H1 (cell line): ENCODE results near the gene MAN1C1. TPM values are rescaled to one million over a fixed set of nuclear protein-coding genes. Genes with fewer than 3 reads are reported as not detected.

Experiments used
- CTCF ChIA-PET: fragments of 300-600 bp; sonication (Branson Sonifier 250); formaldehyde crosslinking; loops from one replicate; lab custom pipeline; 2021; ENCODE audit not compliant: partially characterized antibody; lab: Charles Lee
- POLR2A ChIA-PET: fragments of 300-600 bp; sonication (Branson Sonifier 250); formaldehyde crosslinking; loops from one replicate; lab custom pipeline; 2021; ENCODE audit warnings: inconsistent platforms; ENCODE audit not compliant: partially characterized antibody; lab: Charles Lee
- DNase-seq, 2 experiments: peaks; one replicate each; pipeline versions ENCODE4 v3.0.0 to v3.0.0-alpha.2; 2010 to 2022; ENCODE audit warnings: low spot score in 2 of 2, low read depth in 1 of 2, mixed read lengths in 1 of 2
- FAIRE-seq: peaks from 2 replicates; lab custom pipeline; 2011; peaks lifted over from hg19 to GRCh38; lab: Jason Lieb, UNC
- H2AFZ ChIP-seq: 2 replicates; pipeline ENCODE4 v1.8.1; 2012; ENCODE audit warnings: low read length, inconsistent platforms
- H2AK5ac ChIP-seq: 2 replicates; pipeline ENCODE4 v1.6.1; 2013; ENCODE audit warnings: low read depth, low read length
- H2BK120ac ChIP-seq: replicated peaks from 2 replicates; pipeline ENCODE3; 2013; ENCODE audit warnings: low read depth, low read length, inconsistent platforms
- H2BK12ac ChIP-seq: 2 replicates; pipeline ENCODE4 v1.6.1; 2013; ENCODE audit warnings: low read depth, low read length
- H2BK15ac ChIP-seq: 2 replicates; pipeline ENCODE4 v1.6.1; 2013; ENCODE audit warnings: low read length
- H2BK20ac ChIP-seq: 2 replicates; pipeline ENCODE4 v1.6.1; 2013; ENCODE audit warnings: low read length
- H2BK5ac ChIP-seq: 2 replicates; pipeline ENCODE4 v1.6.1; 2013; ENCODE audit warnings: low read depth, low read length
- H3K14ac ChIP-seq: 2 replicates; pipeline ENCODE4 v1.6.1; 2013; ENCODE audit warnings: inconsistent platforms; ENCODE audit not compliant: insufficient read length
- H3K18ac ChIP-seq: 2 replicates; pipeline ENCODE4 v1.6.1; 2013; ENCODE audit warnings: low read length; ENCODE audit errors: extremely low read depth
- H3K23ac ChIP-seq: 2 replicates; pipeline ENCODE4 v1.6.1; 2013; ENCODE audit warnings: inconsistent platforms; ENCODE audit not compliant: insufficient read length
- H3K23me2 ChIP-seq: 2 replicates; pipeline ENCODE4 v1.6.1; 2013; ENCODE audit warnings: low read depth, low read length
- H3K27ac ChIP-seq: 2 replicates; pipeline ENCODE4 v1.6.1; 2011; ENCODE audit warnings: low read depth, low read length, inconsistent platforms
- H3K27me3 ChIP-seq, 4 experiments: replicated peaks in 1 of 4; 1 replicate in 1 of 4; 2 replicates in 3 of 4; pipeline versions ENCODE4 v1.6.1 to v1.8.1; 2011 to 2013; ENCODE audit warnings: low read length in 3 of 4, mild to moderate bottlenecking in 3 of 4, inconsistent platforms in 2 of 4, mixed read lengths in 2 of 4, moderate library complexity in 1 of 4; ENCODE audit not compliant: control insufficient read depth in 3 of 4, insufficient read depth in 3 of 4; ENCODE audit errors: extremely low read depth in 1 of 4
- H3K36me3 ChIP-seq, 4 experiments: 2 replicates each; pipeline versions ENCODE4 v1.6.1 to v1.8.1; 2011 to 2013; ENCODE audit warnings: mild to moderate bottlenecking in 4 of 4, low read length in 3 of 4, moderate library complexity in 2 of 4, control low read depth in 1 of 4, inconsistent platforms in 1 of 4; ENCODE audit not compliant: insufficient read depth in 4 of 4, control insufficient read depth in 2 of 4
- H3K4ac ChIP-seq: replicated peaks from 2 replicates; pipeline ENCODE3; 2013; ENCODE audit warnings: low read length, low read depth, mixed read lengths, inconsistent platforms; ENCODE audit not compliant: insufficient read length
- H3K4me1 ChIP-seq, 4 experiments: replicated peaks in 1 of 4; 1 replicate in 1 of 4; 2 replicates in 3 of 4; pipeline versions ENCODE4 v1.6.1 to v1.8.1; 2011 to 2013; ENCODE audit warnings: low read length in 3 of 4, inconsistent platforms in 2 of 4, mixed read lengths in 1 of 4; ENCODE audit not compliant: insufficient read depth in 4 of 4, control insufficient read depth in 3 of 4
- H3K4me2 ChIP-seq, 2 experiments: 2 replicates each; pipeline versions ENCODE4 v1.6.1 to v1.8.1; 2011 to 2013; ENCODE audit warnings: low read depth in 2 of 2, low read length in 2 of 2, control low read depth in 1 of 2, inconsistent platforms in 1 of 2, mild to moderate bottlenecking in 1 of 2; ENCODE audit not compliant: insufficient read depth in 1 of 2
- H3K4me3 ChIP-seq, 4 experiments: fragments of 200-600, 300-600 bp in 1 of 4; sonication (generic), shearing (Covaris generic), sonication (Bioruptor Twin) in 1 of 4; 2 replicates each; pipeline versions ENCODE4 v1.5.1 to v1.8.1; 2011 to 2016; ENCODE audit warnings: low read length in 4 of 4, low read depth in 3 of 4, control low read depth in 2 of 4, inconsistent platforms in 2 of 4, mild to moderate bottlenecking in 2 of 4, mixed read lengths in 1 of 4, moderate library complexity in 1 of 4; ENCODE audit not compliant: insufficient read depth in 2 of 4; ENCODE audit errors: extremely low read depth in 1 of 4
- H3K56ac ChIP-seq: replicated peaks from 2 replicates; pipeline ENCODE3; 2013; ENCODE audit warnings: low read depth, mild to moderate bottlenecking, mixed read lengths, low read length, inconsistent platforms; ENCODE audit not compliant: insufficient read length
- H3K79me1 ChIP-seq: 2 replicates; pipeline ENCODE4 v1.6.1; 2013; ENCODE audit warnings: low read depth, low read length, control low read depth
- H3K79me2 ChIP-seq, 2 experiments: 2 replicates each; pipeline versions ENCODE4 v1.6.1 to v1.8.1; 2012 to 2013; ENCODE audit warnings: low read length in 2 of 2, mild to moderate bottlenecking in 2 of 2, inconsistent platforms in 1 of 2; ENCODE audit not compliant: insufficient read depth in 2 of 2, control insufficient read depth in 1 of 2
- H3K9ac ChIP-seq, 4 experiments: replicated peaks in 1 of 4; 1 replicate in 1 of 4; 2 replicates in 3 of 4; pipeline versions ENCODE4 v1.6.1 to v1.8.1; 2011 to 2013; ENCODE audit warnings: low read depth in 3 of 4, low read length in 3 of 4, control low read depth in 2 of 4, mild to moderate bottlenecking in 2 of 4, moderate library complexity in 2 of 4, inconsistent platforms in 1 of 4; ENCODE audit errors: extremely low read depth in 1 of 4
- H3K9me3 ChIP-seq, 2 experiments: 2 replicates each; pipeline versions ENCODE4 v1.6.1 to v1.8.1; 2012 to 2013; ENCODE audit warnings: mild to moderate bottlenecking in 2 of 2, moderate library complexity in 2 of 2, control low read depth in 1 of 2, inconsistent platforms in 1 of 2, low read depth in 1 of 2, low read length in 1 of 2, mixed read lengths in 1 of 2; ENCODE audit not compliant: insufficient read depth in 2 of 2
- H4K20me1 ChIP-seq, 2 experiments: replicated peaks in 1 of 2; 2 replicates each; pipeline versions ENCODE3 to v1.8.1; 2011 to 2013; ENCODE audit warnings: inconsistent platforms in 2 of 2, low read length in 2 of 2, mild to moderate bottlenecking in 1 of 2; ENCODE audit not compliant: insufficient read depth in 2 of 2, control insufficient read depth in 1 of 2
- H4K5ac ChIP-seq: 2 replicates; pipeline ENCODE4 v1.6.1; 2013; ENCODE audit warnings: low read length, low read depth, mixed read lengths, inconsistent platforms; ENCODE audit not compliant: insufficient read length
- H4K8ac ChIP-seq: 2 replicates; pipeline ENCODE4 v1.8.0; 2013; ENCODE audit warnings: mild to moderate bottlenecking, moderate library complexity, low read length, inconsistent platforms; ENCODE audit not compliant: insufficient read depth; ENCODE audit errors: extremely low read depth
- H4K91ac ChIP-seq: replicated peaks from 2 replicates; pipeline ENCODE3; 2013; ENCODE audit warnings: low read length, mixed read lengths, inconsistent platforms; ENCODE audit not compliant: insufficient read length
- CREB1 ChIP-seq: IDR thresholded peaks from 2 replicates; pipeline ENCODE4 v1.6.1; 2012; ENCODE audit warnings: inconsistent platforms
- CTBP2 ChIP-seq: IDR thresholded peaks from 2 replicates; pipeline ENCODE4 v1.7.0; 2011; ENCODE audit warnings: borderline replicate concordance, mild to moderate bottlenecking, moderate library complexity, mixed read lengths, low read length; ENCODE audit not compliant: insufficient read depth, insufficient read length
- EGR1 ChIP-seq: IDR thresholded peaks from 2 replicates; pipeline ENCODE4 v1.6.1; 2011; ENCODE audit warnings: low read depth, low read length, borderline replicate concordance
- HDAC6 ChIP-seq: IDR thresholded peaks from one replicate; pipeline ENCODE4 v1.7.1; 2012; ENCODE audit warnings: low read depth, mild to moderate bottlenecking, inconsistent platforms, low read length, moderate library complexity
- JUND ChIP-seq: IDR thresholded peaks from 2 replicates; pipeline ENCODE4 v1.6.1; 2011; ENCODE audit warnings: mild to moderate bottlenecking, improper control_type of control experiment, low read length
- RBBP5 ChIP-seq: IDR thresholded peaks from 2 replicates; pipeline ENCODE4 v1.7.1; 2012; ENCODE audit warnings: low read depth, mild to moderate bottlenecking, inconsistent platforms, low read length, moderate library complexity, borderline replicate concordance
- SIX5 ChIP-seq: IDR thresholded peaks from 2 replicates; pipeline ENCODE4 v1.6.1; 2011; ENCODE audit warnings: mild to moderate bottlenecking, low read depth, low read length
- SP2 ChIP-seq: IDR thresholded peaks from 2 replicates; pipeline ENCODE4 v1.6.1; 2012; ENCODE audit warnings: mild to moderate bottlenecking, low read length, inconsistent platforms
- SUZ12 ChIP-seq: fragments of 200-600 bp; sonication (generic); IDR thresholded peaks from 2 replicates; pipeline ENCODE4 v1.6.1; 2012; ENCODE audit warnings: mild to moderate bottlenecking, inconsistent platforms, low read length, moderate library complexity, mixed read lengths
- TAF1 ChIP-seq: IDR thresholded peaks from 2 replicates; pipeline ENCODE4 v1.6.1; 2011; ENCODE audit warnings: mild to moderate bottlenecking, low read depth, low read length
- TAF7 ChIP-seq: optimal IDR thresholded peaks from 2 replicates; pipeline ENCODE3; 2011; ENCODE audit warnings: low read depth, mild to moderate bottlenecking, inconsistent platforms, low read length, moderate library complexity, borderline replicate concordance
- WGBS, 2 experiments: shearing (Covaris generic) in 1 of 2; methylation state at CpG; one replicate each; pipeline versions ENCODE4 v1.1.6 to v1.1.7; 2013 to 2015; ENCODE audit warnings: low lambda C conversion rate in 2 of 2, mixed read lengths in 2 of 2, inconsistent platforms in 1 of 2, low coverage in 1 of 2, missing lambda C conversion rate in 1 of 2; ENCODE audit not compliant: insufficient replicate concordance in 2 of 2, insufficient coverage in 1 of 2, insufficient read length in 1 of 2; ENCODE audit errors: extremely low coverage in 1 of 2, missing lambda C conversion rate in 1 of 2; 5-methylcytosine and 5-hydroxymethylcytosine counted together
- polyA plus RNA-seq, 7 experiments: library from polyadenylated mRNA; depleted of rRNA in 3 of 7; stranded (reverse) in 5 of 7; unstranded in 2 of 7; fragments of >200 nt in 5 of 7; fragments of 200-250 nt in 2 of 7; gene quantifications; 1 replicate in 5 of 7; 2 replicates in 1 of 7; 4 replicates in 1 of 7; pipeline versions ENCODE4 v1.2.1 to v1.2.3, GENCODE V29; 2011 to 2013; ENCODE audit warnings: missing spikeins in 2 of 7, mixed read lengths in 2 of 7
- total RNA-seq: library from RNA; stranded (reverse); fragmentation: NEBNext Ultra II Directional; extraction: Animal tissue kit (Norgen Biotek cat#: 25700); gene quantifications from 2 replicates; pipeline ENCODE4 v1.2.1, GENCODE V29; 2021

The MAN1C1 gene
- total and polyA plus RNA-seq, 2 of the 8 experiments (the other 6 are each of a cell fraction or from before 2014, with no cell fraction given): 7.8 to 15.2 TPM

DNA sequence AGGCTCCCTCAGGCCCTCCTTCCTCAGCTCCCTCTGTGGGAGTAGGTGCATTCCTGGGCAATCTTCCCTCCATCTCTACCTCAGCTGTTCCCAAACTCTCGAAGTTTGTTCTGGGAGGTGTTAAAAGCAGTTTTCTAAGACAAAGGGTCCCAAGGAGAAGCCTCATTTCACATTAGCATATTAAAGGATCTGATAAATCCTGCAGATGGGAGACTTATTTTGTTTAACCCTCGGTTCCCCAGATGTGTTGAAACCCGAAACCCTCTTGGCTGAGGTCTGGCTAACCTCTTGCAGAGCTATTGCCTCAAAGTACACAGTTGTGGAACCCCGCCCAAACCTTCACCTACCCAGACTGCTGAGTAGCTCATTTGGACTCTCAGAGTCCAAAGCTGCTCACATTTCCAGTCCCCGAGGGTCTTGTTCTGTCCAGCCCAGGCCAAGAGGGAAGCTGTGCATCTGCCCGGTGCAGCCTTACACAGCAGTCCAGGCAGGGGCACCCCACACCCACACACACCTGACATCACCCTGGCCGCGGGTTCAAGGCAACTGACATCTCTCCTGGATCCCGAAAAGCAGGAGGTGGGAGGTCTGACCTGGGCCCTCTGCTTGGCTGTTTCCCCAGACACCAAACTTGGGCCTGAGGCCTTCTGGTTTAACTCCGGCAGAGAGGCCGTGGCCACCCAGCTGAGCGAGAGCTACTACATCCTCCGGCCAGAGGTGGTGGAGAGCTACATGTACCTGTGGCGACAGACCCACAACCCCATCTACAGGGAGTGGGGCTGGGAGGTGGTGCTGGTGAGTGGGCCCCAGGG is 163.9 kb downstream of the MAN1C1 start:
- H2AK5ac ChIP-seq: peak overlapping the region; percentile 89; the same call in 1 of the 2 replicates
- WGBS, 2 experiments: 68% methylated on average over 14 of the region's 14 CpGs; no CpG with 5 or more reads in 1 of the 2 experiments
- H4K8ac ChIP-seq: peak overlapping the region; percentile 73
- H3K18ac ChIP-seq: peak overlapping the region; percentile 60
- no peaks in the 10 kb centered on the region for H3K79me1 ChIP-seq
- FAIRE-seq (peak; percentile 98), DNase-seq (peak in 1 of 2 experiments; percentile 25)
- POLR2A ChIA-PET: interaction anchor here (0.6 to 1.5 kb wide), 7 partner anchors 9 to 640 kb away, joined by 3 to 5 read pairs (median 4); partner anchors contain the start of gene SELENON
- no peaks in the 10 kb centered on the region for H3K23me2 ChIP-seq
- H3K9me3 ChIP-seq: no peaks in the 10 kb centered on the region
- no peak overlapping the region for H2AFZ ChIP-seq
- H4K5ac ChIP-seq: no peak overlapping the region
- no peak overlapping the region for H3K14ac ChIP-seq
- H2BK5ac ChIP-seq: peak overlapping the region; percentile 82; the same call in 1 of the 2 replicates
- peak overlapping the region; percentile 94 for H2BK12ac ChIP-seq
- H3K4me1 ChIP-seq: peaks cover 6 to 24% (median 21%) of the 10 kb centered on the region in 4 experiments
- H4K91ac ChIP-seq: peak overlapping the region; percentile 79
- peak overlapping the region; percentile 72; the same call in 1 of the 2 replicates for H2BK15ac ChIP-seq
- CTCF ChIA-PET: interaction anchor here (0.7 to 3.9 kb wide), 15 partner anchors 9 to 255 kb away, joined by 3 to 18 read pairs (median 5); no protein-coding TSS in a partner anchor
- H3K27ac ChIP-seq: no peak overlapping the region
- H3K9ac ChIP-seq: no peak overlapping the region
- peak overlapping the region in 3 of 4 experiments; percentile 0 to 26 (median 6); a peak in 2 of 8 replicates for H3K4me3 ChIP-seq
- peak overlapping the region; percentile 22 to 36; a peak in 3 of 4 replicates for H3K4me2 ChIP-seq
- no peak overlapping the region for H3K23ac ChIP-seq
- peak overlapping the region; percentile 88 for H3K4ac ChIP-seq
- H3K27me3 ChIP-seq: no peaks in the 10 kb centered on the region; a peak in 1 of 7 replicates
- no peaks in the 10 kb centered on the region for H3K79me2 ChIP-seq
- no peaks in the 10 kb centered on the region; a peak in 1 of 8 replicates for H3K36me3 ChIP-seq
- H3K56ac ChIP-seq: no peak overlapping the region
- H2BK20ac ChIP-seq: peak overlapping the region; percentile 97
- peak overlapping the region; percentile 57 for H2BK120ac ChIP-seq
- H4K20me1 ChIP-seq: no peaks in the 10 kb centered on the region
- TF ChIP-seq EGR1: no peak
- TF ChIP-seq JUND: no peak
- TF ChIP-seq CTBP2: no peak
- no peak for TF ChIP-seq RBBP5
- no peak for TF ChIP-seq SUZ12
- TF ChIP-seq SP2: no peak
- 0 out of 2 replicates have a peak, but pooled peaks have one; percentile 18 for TF ChIP-seq CREB1
- TF ChIP-seq TAF1: no peak
- TF ChIP-seq HDAC6: no peak
- peak; percentile 25; the same call in 1 of the 2 replicates for TF ChIP-seq SIX5
- no peak for TF ChIP-seq TAF7
